ENCODE data around the gene EGR4.

The EGR4 gene

GRCh38 chr2:73250872-73251846, 42.2 kb downstream of the EGR4 start:
- DNase-seq (ENCODE audit: low read depth in 2 of 2): no peak

GRCh38 chr2:73249636-73250035, 43.7 kb downstream of the EGR4 start:
- no peak for DNase-seq (ENCODE audit: low read depth in 2 of 2)

GRCh38 chr2:73246850-73247249, 46.5 kb downstream of the EGR4 start:
- DNase-seq (ENCODE audit: low read depth in 2 of 2): no peak

GRCh38 chr2:73244580-73244979, 48.8 kb downstream of the EGR4 start:
- no peak for DNase-seq (ENCODE audit: low read depth in 2 of 2)

GRCh38 chr2:73243884-73244570, 49.3 kb downstream of the EGR4 start:
- no peak for DNase-seq (ENCODE audit: low read depth in 2 of 2)

Data from stimulated activated CD8-positive, alpha-beta memory T cell treated with anti-CD3 and anti-CD28 coated beads, Interleukin-7, amount 100 ng/mL, for 1 hour (primary cell).